Activated T-cell treated with anti-CD3 and anti-CD28 coated beads, Interleukin-2, amount 50 U/mL, for 4 hours (primary cell): ENCODE results near the gene NEUROG1. TPM values are rescaled to one million over a fixed set of nuclear protein-coding genes. Genes with fewer than 3 reads are reported as not detected.

Experiments
- ATAC-seq, 2 donors: fragments of 200-7000 bp; cut with Tn5 transposase; one replicate each; pipeline ENCODE4 v1.10.0; 2021
- DNase-seq: peaks from one replicate; pipeline ENCODE4 v3.0.0-alpha.2; 2020
- H3K27me3 Mint-ChIP-seq: one replicate; pipeline ENCODE4 v1.8.0; 2021; ENCODE audit warnings: low read depth, mixed read lengths
- H3K36me3 Mint-ChIP-seq: one replicate; pipeline ENCODE4 v1.8.0; 2022; ENCODE audit warnings: mixed read lengths; ENCODE audit not compliant: insufficient read depth
- H3K4me1 Mint-ChIP-seq: one replicate; pipeline ENCODE4 v1.8.0; 2021; ENCODE audit warnings: low read depth, mixed read lengths
- H3K4me3 Mint-ChIP-seq: one replicate; pipeline ENCODE4 v1.8.0; 2021; ENCODE audit warnings: mild to moderate bottlenecking, moderate library complexity, mixed read lengths
- H3K9me3 Mint-ChIP-seq: one replicate; pipeline ENCODE4 v1.8.0; 2021; ENCODE audit warnings: mixed read lengths
- total RNA-seq, 3 donors: library from RNA; stranded (reverse); gene quantifications; one replicate each; pipeline ENCODE4 v1.2.1, GENCODE V29; 2021

Gene NEUROG1
- total RNA-seq, 3 donors from 2014 or later = not detected

GRCh38 chr5:135568923-135569360 is 33.2 kb upstream of the NEUROG1 start:
- H3K27me3 Mint-ChIP-seq = peaks cover 7% of the 10 kb centered on the region
- H3K4me3 Mint-ChIP-seq = no peak overlapping the region
- peaks cover 5% of the 10 kb centered on the region for H3K4me1 Mint-ChIP-seq
- no peaks in the 10 kb centered on the region for H3K36me3 Mint-ChIP-seq
- no peak for DNase-seq
- ATAC-seq = no peak
- H3K9me3 Mint-ChIP-seq = no peaks in the 10 kb centered on the region

DNA sequence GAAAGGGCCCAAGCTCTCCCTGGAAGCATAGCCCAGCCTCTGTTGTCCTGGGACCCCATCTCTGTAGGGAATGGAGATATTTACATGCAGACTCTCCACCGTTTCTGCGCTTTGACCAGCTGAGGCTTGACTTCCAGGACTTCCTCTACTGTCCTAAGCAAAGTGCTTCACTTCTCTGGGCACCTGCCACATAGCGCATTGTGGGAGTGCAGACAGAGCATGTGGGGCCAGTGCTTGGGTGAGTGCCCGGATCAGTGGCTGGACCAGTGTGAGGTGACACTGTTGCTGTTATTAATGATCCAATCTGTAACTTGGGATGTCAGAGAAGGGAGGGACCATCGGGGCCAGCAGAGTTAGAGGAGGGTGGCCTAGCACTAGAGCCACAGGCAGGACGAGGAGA is 32.5 kb upstream of the NEUROG1 start:
- Mint-ChIP-seq H3K4me3 (no peak overlapping the region), H3K36me3 (no peaks in the 10 kb centered on the region), H3K4me1 (peaks cover 5% of the 10 kb centered on the region), H3K9me3 (no peaks in the 10 kb centered on the region), H3K27me3 (peaks cover 7% of the 10 kb centered on the region)
- no peak for ATAC-seq
- no peak for DNase-seq

GRCh38 chr5:135567661-135568060 is 31.9 kb upstream of the NEUROG1 start:
- Mint-ChIP-seq H3K36me3 (no peaks in the 10 kb centered on the region), H3K4me3 (no peak overlapping the region), H3K4me1 (peaks cover 5% of the 10 kb centered on the region), H3K9me3 (no peaks in the 10 kb centered on the region), H3K27me3 (peaks cover 7% of the 10 kb centered on the region)
- no peak for DNase-seq
- ATAC-seq = no peak

DNA sequence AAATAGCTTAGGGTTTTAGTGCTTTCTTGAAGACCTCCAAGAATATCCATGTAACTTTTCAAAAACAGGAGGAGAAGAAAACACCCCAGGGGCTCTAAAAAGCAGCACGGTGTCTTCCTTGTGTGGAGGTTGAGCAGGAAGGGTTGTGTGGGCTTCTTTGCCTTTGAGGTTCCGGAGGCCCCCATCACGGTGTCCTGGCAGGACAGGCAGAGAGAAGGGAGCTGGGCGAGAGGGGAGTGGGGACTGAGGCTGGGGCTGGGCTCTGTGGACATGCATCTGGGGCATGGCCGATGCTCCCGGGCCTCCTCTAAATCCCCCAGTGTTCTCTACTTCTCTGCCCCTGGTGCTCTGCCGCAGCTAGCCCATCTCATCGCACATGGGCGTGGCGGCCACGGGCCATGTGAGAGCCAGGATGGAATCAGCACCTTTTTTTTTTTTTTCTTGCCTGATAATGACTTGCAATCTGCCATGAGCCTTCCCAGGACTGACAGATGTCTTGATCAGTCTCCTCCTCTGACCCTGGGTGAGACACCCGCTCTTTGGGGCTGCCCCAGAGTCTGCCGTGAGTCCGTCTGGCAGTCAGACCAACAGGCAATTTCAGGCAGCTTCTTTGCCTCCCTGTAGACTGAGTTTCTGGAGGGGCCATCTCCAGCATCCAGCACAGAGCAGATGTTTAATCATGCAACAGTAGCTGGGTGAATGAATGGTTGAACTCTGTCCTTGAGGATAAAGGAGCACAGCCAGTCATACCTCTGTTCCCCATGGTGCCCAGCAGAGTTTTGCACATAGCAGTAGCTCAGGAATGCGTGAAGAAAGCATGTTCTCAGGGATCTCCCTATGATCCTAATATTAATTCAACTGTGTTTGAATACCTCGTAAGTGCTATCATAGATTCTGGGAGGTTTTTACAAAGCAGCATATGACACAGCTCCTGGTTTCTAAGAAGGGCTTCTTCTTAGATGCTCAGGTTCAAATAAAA is 30.9 kb upstream of the NEUROG1 start:
- Mint-ChIP-seq H3K4me1 (peaks cover 5% of the 10 kb centered on the region), H3K4me3 (no peak overlapping the region), H3K36me3 (no peaks in the 10 kb centered on the region), H3K9me3 (no peaks in the 10 kb centered on the region), H3K27me3 (peaks cover 7% of the 10 kb centered on the region)
- DNase-seq (no peak), ATAC-seq (no peak)

DNA sequence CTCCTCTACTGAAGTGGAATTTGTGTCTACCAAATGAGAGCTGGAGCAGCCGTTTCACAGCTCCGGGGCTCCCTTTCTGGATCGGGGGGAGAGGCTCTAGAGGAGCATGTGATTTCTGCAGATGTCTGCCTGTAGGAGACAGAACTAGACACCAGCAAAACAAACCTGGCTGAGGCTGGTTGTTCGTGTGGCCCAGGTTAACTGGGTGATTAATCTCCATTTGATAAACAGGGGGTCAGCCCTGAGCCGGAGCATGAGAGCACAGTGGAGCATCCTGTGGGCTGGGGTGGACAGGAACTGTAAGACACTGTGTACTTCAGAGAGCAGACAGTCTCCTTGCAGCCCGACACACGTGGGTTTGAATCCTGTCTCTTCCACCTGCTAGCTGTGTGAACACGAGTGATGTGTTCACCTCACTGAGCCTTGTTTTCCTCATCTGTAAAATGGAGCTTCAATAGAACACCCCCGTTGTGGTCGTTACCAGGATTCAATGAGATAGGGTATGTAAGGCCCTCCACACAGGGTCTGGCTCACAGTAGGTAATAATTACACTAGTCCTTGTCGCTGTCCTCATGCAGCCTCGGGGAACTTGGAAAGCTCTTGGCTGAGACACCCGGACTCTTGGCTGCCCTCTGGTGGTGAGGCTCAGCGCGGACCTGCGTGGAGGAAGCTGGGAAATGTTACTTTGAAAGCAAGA is 30.1 kb upstream of the NEUROG1 start:
- peaks cover 7% of the 10 kb centered on the region for H3K27me3 Mint-ChIP-seq
- DNase-seq = peak; percentile 53
- peak; percentile 56 to 69 for ATAC-seq
- no peak overlapping the region for H3K4me3 Mint-ChIP-seq
- H3K9me3 Mint-ChIP-seq = no peaks in the 10 kb centered on the region
- H3K4me1 Mint-ChIP-seq = peaks cover 6% of the 10 kb centered on the region
- H3K36me3 Mint-ChIP-seq = no peaks in the 10 kb centered on the region

DNA sequence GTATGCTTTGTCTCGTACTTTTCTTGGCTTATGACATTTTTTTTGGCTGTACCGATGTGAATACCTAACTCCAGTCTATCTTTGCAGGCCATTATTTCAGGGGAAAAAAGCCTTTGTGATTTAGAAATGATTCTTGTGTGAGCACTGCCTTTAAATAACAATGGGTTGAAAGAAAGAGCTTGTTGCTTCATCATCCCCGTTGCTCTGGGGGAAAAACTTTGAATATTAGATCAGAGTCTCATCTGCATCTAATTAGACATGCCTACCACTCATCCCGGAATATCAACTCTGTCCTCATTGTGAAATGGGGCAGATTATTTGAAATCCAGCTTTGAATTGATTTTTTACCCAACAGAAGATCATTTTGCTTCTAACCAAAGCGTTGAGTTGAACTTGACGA is 29.5 kb upstream of the NEUROG1 start:
- Mint-ChIP-seq H3K4me3 (no peak overlapping the region), H3K9me3 (no peaks in the 10 kb centered on the region), H3K36me3 (no peaks in the 10 kb centered on the region), H3K27me3 (peaks cover 12% of the 10 kb centered on the region), H3K4me1 (peaks cover 11% of the 10 kb centered on the region)
- no peak for DNase-seq
- ATAC-seq = no peak

DNA sequence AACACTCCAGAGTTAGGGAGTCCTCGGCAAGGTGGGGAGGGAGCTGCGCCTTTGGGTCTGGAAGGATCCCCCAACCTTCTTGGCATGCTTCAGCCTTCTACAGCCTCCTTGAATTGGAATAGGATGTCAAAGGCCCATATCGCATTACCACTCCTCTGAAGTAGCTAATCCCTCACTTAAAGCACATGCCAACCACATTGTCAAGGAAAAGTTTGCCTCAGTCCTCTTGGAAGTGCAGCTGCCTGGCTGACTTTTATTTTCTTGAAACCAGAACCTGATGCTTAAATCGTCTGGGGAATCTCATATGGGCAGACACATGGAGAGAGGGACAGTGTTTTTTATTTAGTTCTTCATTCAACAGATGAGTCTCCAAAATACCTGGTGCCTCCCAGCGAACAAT is 28.6 kb upstream of the NEUROG1 start:
- ATAC-seq (no peak), DNase-seq (no peak)
- Mint-ChIP-seq H3K9me3 (no peaks in the 10 kb centered on the region), H3K27me3 (peaks cover 15% of the 10 kb centered on the region), H3K4me3 (no peak overlapping the region), H3K36me3 (no peaks in the 10 kb centered on the region), H3K4me1 (peaks cover 11% of the 10 kb centered on the region)

DNA sequence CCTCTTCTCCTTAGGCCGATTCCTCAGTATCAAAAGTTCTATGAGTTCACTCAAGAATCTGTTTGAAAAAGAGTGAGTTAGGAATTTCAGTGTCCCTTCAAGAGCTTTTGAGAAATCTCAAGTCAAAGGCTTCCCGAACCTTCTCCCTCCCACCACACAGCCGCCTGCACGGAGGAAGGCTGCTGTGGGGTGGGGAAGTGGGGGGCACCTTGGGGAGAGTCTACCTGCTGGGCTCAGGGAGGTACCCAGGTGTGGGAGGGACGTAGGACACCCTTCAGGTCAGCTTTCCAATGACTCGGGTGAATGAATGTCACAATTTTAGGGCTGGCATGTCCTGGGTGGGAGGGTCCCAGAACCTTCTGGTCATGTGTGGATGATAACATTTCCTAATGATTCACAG is 25.5 kb upstream of the NEUROG1 start:
- Mint-ChIP-seq H3K9me3 (no peaks in the 10 kb centered on the region), H3K4me1 (peaks cover 6% of the 10 kb centered on the region), H3K36me3 (no peaks in the 10 kb centered on the region), H3K27me3 (peaks cover 29% of the 10 kb centered on the region), H3K4me3 (no peak overlapping the region)
- no peak for ATAC-seq
- DNase-seq = no peak

- peaks cover 6% of the 10 kb centered on the region for H3K4me1 Mint-ChIP-seq
- DNase-seq (peak; percentile 40), ATAC-seq (peak; percentile 85 to 88)
- H3K9me3 Mint-ChIP-seq = no peaks in the 10 kb centered on the region
- no peaks in the 10 kb centered on the region for H3K36me3 Mint-ChIP-seq
- H3K4me3 Mint-ChIP-seq = no peak overlapping the region
- H3K27me3 Mint-ChIP-seq = peaks cover 31% of the 10 kb centered on the region
Observed at GRCh38 chr5:135560858-135561257, 25.1 kb upstream of the NEUROG1 start.

DNA sequence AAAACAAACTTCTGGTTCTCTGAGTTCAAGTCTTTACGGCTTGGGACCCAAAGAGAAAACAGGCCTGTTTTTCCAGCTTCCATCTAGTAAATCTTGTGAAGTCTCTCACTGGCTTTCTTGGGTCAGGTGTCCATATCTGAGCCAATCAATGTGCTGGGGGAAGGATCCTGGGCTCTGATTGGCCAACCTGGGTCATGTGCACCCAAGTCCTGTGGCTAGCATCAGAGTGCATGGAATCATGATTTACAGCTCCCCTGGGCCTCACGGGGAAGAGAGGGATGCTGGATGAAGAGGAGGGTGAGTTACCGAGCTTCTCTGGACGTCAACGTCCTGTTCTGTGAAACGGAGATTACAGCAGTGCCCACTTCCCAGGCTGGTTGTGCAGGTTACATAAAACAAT is 23.6 kb upstream of the NEUROG1 start:
- no peak overlapping the region for H3K4me3 Mint-ChIP-seq
- ATAC-seq = peak in 1 of 2 donors; percentile 27
- no peaks in the 10 kb centered on the region for H3K36me3 Mint-ChIP-seq
- H3K4me1 Mint-ChIP-seq = peaks cover 6% of the 10 kb centered on the region
- peaks cover 36% of the 10 kb centered on the region for H3K27me3 Mint-ChIP-seq
- H3K9me3 Mint-ChIP-seq = no peaks in the 10 kb centered on the region
- no peak for DNase-seq

DNA sequence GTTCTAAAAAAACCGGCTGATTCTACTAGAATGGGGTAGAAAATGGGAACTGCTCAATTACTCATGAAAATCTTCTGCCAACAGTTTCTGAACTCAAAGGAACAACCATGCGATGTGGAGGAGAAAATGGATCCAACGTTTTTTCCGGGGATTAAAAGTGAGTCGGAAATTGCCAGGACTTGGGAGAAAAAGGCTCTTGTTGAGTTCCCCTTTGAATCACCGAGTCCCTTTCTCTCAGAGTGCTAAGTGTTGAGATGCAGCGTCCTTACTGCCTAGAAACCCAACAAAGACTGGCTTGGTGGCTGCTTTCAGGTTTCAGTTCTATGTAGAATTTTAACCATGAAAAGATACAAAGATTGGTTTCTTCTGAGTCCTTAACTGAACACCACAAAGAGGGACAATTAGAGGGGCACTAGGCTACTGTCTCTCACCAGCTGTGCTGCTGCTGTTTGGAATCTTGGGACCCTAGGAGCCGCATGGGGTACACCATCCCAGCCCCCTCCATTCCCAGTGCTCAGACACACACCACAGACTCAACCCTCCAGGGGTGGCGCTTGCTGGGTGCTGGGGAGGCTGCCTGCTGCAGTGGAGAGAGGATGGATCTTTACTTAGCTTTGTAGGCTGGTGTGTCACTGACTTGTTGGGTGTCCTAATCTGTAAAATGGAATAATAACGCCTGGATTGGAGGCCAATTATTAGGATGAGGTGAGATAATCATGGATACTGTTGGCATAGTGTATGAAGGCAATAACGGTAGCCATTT is 21.5 kb upstream of the NEUROG1 start:
- no peaks in the 10 kb centered on the region for H3K9me3 Mint-ChIP-seq
- DNase-seq = no peak
- H3K36me3 Mint-ChIP-seq = no peaks in the 10 kb centered on the region
- no peak for ATAC-seq
- peaks cover 43% of the 10 kb centered on the region for H3K27me3 Mint-ChIP-seq
- peaks cover 6% of the 10 kb centered on the region for H3K4me1 Mint-ChIP-seq
- H3K4me3 Mint-ChIP-seq = no peak overlapping the region

GRCh38 chr5:135556620-135557019 is 20.9 kb upstream of the NEUROG1 start:
- H3K4me3 Mint-ChIP-seq = no peak overlapping the region
- H3K36me3 Mint-ChIP-seq = no peaks in the 10 kb centered on the region
- peaks cover 6% of the 10 kb centered on the region for H3K4me1 Mint-ChIP-seq
- H3K27me3 Mint-ChIP-seq = peaks cover 49% of the 10 kb centered on the region
- DNase-seq (no peak), ATAC-seq (no peak)
- no peaks in the 10 kb centered on the region for H3K9me3 Mint-ChIP-seq

- Mint-ChIP-seq H3K36me3 (no peaks in the 10 kb centered on the region), H3K9me3 (no peaks in the 10 kb centered on the region), H3K4me1 (peaks cover 2% of the 10 kb centered on the region), H3K4me3 (no peak overlapping the region), H3K27me3 (peaks cover 50% of the 10 kb centered on the region)
- ATAC-seq (no peak), DNase-seq (no peak)
Observed at GRCh38 chr5:135555530-135555929, 19.8 kb upstream of the NEUROG1 start.
